Smooth muscle cell (in vitro differentiated cells): ENCODE measurements around the gene RNU2-63P. TPM values are rescaled to one million over a fixed set of nuclear protein-coding genes. Genes with fewer than 3 reads are reported as not detected.
"Not testable (repeated sequence)": the region's sequence is repeated elsewhere in the genome, so short reads cannot be mapped to it uniquely, and the experiment has no call there.

Source experiments
- DNase-seq: peaks from one replicate; lab custom pipeline; 2025; ENCODE audit not compliant: unreplicated experiment; lab: John Stamatoyannopoulos, UW
- H2AFZ ChIP-seq: fragments of 200-600 bp; sonication (generic); 2 replicates; pipeline ENCODE4 v1.6.0; 2016; ENCODE audit warnings: antibody characterized with exemption, low read depth, mild to moderate bottlenecking
- H3F3A ChIP-seq: fragments of 200-600 bp; sonication (generic); 2 replicates; pipeline ENCODE4 v1.6.0; 2017; ENCODE audit warnings: antibody characterized with exemption, low read depth
- H3K27ac ChIP-seq: fragments of 200-600 bp; sonication (generic); 2 replicates; pipeline ENCODE4 v1.5.1; 2016; ENCODE audit warnings: low read depth, mild to moderate bottlenecking
- H3K27me3 ChIP-seq: fragments of 200-600 bp; sonication (generic); 2 replicates; pipeline ENCODE4 v1.6.1; 2016; ENCODE audit warnings: low read depth, mild to moderate bottlenecking
- H3K36me3 ChIP-seq: fragments of 200-600 bp; sonication (generic); 2 replicates; pipeline ENCODE4 v1.5.1; 2016; ENCODE audit warnings: low read depth
- H3K4me1 ChIP-seq: fragments of 200-600 bp; sonication (generic); 2 replicates; pipeline ENCODE4 v1.5.1; 2016; ENCODE audit warnings: low read depth
- H3K4me2 ChIP-seq: fragments of 200-600 bp; sonication (generic); 2 replicates; pipeline ENCODE4 v1.6.0; 2016; ENCODE audit warnings: mild to moderate bottlenecking
- H3K4me3 ChIP-seq: fragments of 200-600 bp; sonication (generic); 2 replicates; pipeline ENCODE4 v1.5.1; 2016; ENCODE audit warnings: mild to moderate bottlenecking
- H3K79me2 ChIP-seq: fragments of 200-600 bp; sonication (generic); 2 replicates; pipeline ENCODE4 v1.6.0; 2016; ENCODE audit warnings: low read depth, mild to moderate bottlenecking
- H3K9ac ChIP-seq: fragments of 200-600 bp; sonication (generic); 2 replicates; pipeline ENCODE4 v1.6.0; 2016; ENCODE audit warnings: low read depth
- H3K9me3 ChIP-seq: fragments of 200-600 bp; sonication (generic); replicated peaks from 2 replicates; pipeline ENCODE4 v1.5.1; 2016; ENCODE audit warnings: low read depth
- H4K20me1 ChIP-seq: fragments of 200-600 bp; sonication (generic); 2 replicates; pipeline ENCODE4 v1.6.0; 2016; ENCODE audit warnings: low read depth
- CTCF ChIP-seq: fragments of 200-600 bp; sonication (generic); IDR thresholded peaks from 2 replicates; pipeline ENCODE4 v1.5.1; 2017; ENCODE audit warnings: borderline replicate concordance, mild to moderate bottlenecking, antibody characterized with exemption; ENCODE audit not compliant: insufficient read depth, poor library complexity, severe bottlenecking
- WGBS: methylation state at CpG from one replicate; pipeline ENCODE4 v1.1.7; 2016; ENCODE audit warnings: low lambda C conversion rate; 5-methylcytosine and 5-hydroxymethylcytosine counted together
- polyA plus RNA-seq: library from polyadenylated mRNA; unstranded; fragments of >200 nt; fragmentation: Nextera tagmentation; extraction: Ambion mirVana; gene quantifications from 2 replicates; pipeline ENCODE4 v1.2.1, GENCODE V29; 2016
- total RNA-seq: library from RNA; depleted of rRNA; stranded (reverse); fragments of >200 nt; gene quantifications from 2 replicates; pipeline ENCODE4 v1.2.3, GENCODE V29; 2014

The RNU2-63P gene
- total and polyA plus RNA-seq, 2 experiments from 2014 or later: 3.5 TPM; not detected in 1

- no peak for DNase-seq
- no peak overlapping the region for H3K4me2 ChIP-seq
- peaks cover 11% of the 10 kb centered on the region for H3K4me1 ChIP-seq
- H3K27me3 ChIP-seq: no peaks in the 10 kb centered on the region
- H3K9me3 ChIP-seq: no peaks in the 10 kb centered on the region
- H3F3A ChIP-seq: no peaks in the 10 kb centered on the region
- H3K27ac ChIP-seq: no peak overlapping the region
- H3K79me2 ChIP-seq: no peaks in the 10 kb centered on the region
- TF ChIP-seq CTCF: no peak
- H4K20me1 ChIP-seq: no peaks in the 10 kb centered on the region
- H2AFZ ChIP-seq: no peak overlapping the region
- no peak overlapping the region for H3K4me3 ChIP-seq
- no peaks in the 10 kb centered on the region for H3K36me3 ChIP-seq
- 95% methylated on average over 6 of the region's 6 CpGs for WGBS
- H3K9ac ChIP-seq: no peak overlapping the region
Measured at GRCh38 chr2:88002359-88002707, 14.0 kb downstream of the RNU2-63P start.

- H3K4me2 ChIP-seq: not testable (repeated sequence)
Measured at GRCh38 chr2:88000474-88000873, 15.9 kb downstream of the RNU2-63P start.

GRCh38 chr2:87996570-87996969 lies 19.8 kb downstream of the RNU2-63P start:
- H3K4me1 ChIP-seq: no peaks in the 10 kb centered on the region
- no peak for TF ChIP-seq CTCF
- no peaks in the 10 kb centered on the region for H3K9me3 ChIP-seq
- no peak for DNase-seq
- H3K9ac ChIP-seq: no peak overlapping the region
- no peak overlapping the region for H3K4me3 ChIP-seq
- no peaks in the 10 kb centered on the region for H3K27me3 ChIP-seq
- no peak overlapping the region for H3K4me2 ChIP-seq
- no peak overlapping the region for H2AFZ ChIP-seq
- no peaks in the 10 kb centered on the region for H4K20me1 ChIP-seq
- WGBS: 78% methylated on average over 6 of the region's 6 CpGs
- no peaks in the 10 kb centered on the region for H3K36me3 ChIP-seq
- no peak overlapping the region for H3K27ac ChIP-seq
- no peaks in the 10 kb centered on the region for H3F3A ChIP-seq
- no peaks in the 10 kb centered on the region for H3K79me2 ChIP-seq

More at GRCh38 chr2:88000474-88000873, 15.9 kb downstream of the RNU2-63P start:
- H3K27me3 ChIP-seq, H3K9me3 ChIP-seq, H3K36me3 ChIP-seq, H2AFZ ChIP-seq, H3K9ac ChIP-seq, H3K4me3 ChIP-seq, H3F3A ChIP-seq, H3K27ac ChIP-seq, H4K20me1 ChIP-seq, H3K79me2 ChIP-seq, DNase-seq: not testable (repeated sequence)
- H3K4me1 ChIP-seq: peaks cover 11% of the 10 kb centered on the region
- WGBS: 98% methylated on average over 2 of the region's 3 CpGs

- no peak for TF ChIP-seq CTCF
- Histone ChIP-seq H3K9me3 (no peaks in the 10 kb centered on the region), H3K79me2 (no peaks in the 10 kb centered on the region), H3F3A (no peaks in the 10 kb centered on the region), H4K20me1 (no peaks in the 10 kb centered on the region), H3K27ac (no peak overlapping the region), H3K36me3 (no peaks in the 10 kb centered on the region), H3K9ac (no peak overlapping the region), H3K27me3 (no peaks in the 10 kb centered on the region), H3K4me1 (no peaks in the 10 kb centered on the region), H3K4me2 (no peak overlapping the region), H2AFZ (no peak overlapping the region), H3K4me3 (no peak overlapping the region)
- no peak for DNase-seq
- 80% methylated on average over 1 of the region's 1 CpG for WGBS
Measured at GRCh38 chr2:87995756-87996155, 20.6 kb downstream of the RNU2-63P start.

GRCh38 chr2:87994304-87994850 lies 22.0 kb downstream of the RNU2-63P start:
- 64% methylated on average over 7 of the region's 7 CpGs for WGBS
- H3K9me3 ChIP-seq, H4K20me1 ChIP-seq, H3K27me3 ChIP-seq, DNase-seq, H3K4me3 ChIP-seq, H2AFZ ChIP-seq, H3F3A ChIP-seq, H3K27ac ChIP-seq, H3K4me1 ChIP-seq, H3K36me3 ChIP-seq, H3K4me2 ChIP-seq, H3K9ac ChIP-seq, H3K79me2 ChIP-seq: not testable (repeated sequence)

GRCh38 chr2:87992569-87992968 lies 23.8 kb downstream of the RNU2-63P start:
- H3K79me2 ChIP-seq, H2AFZ ChIP-seq, H4K20me1 ChIP-seq, H3K4me2 ChIP-seq, H3K36me3 ChIP-seq, H3K9ac ChIP-seq, DNase-seq, H3K9me3 ChIP-seq, H3K27me3 ChIP-seq, H3K4me1 ChIP-seq, H3K4me3 ChIP-seq, H3F3A ChIP-seq, H3K27ac ChIP-seq: not testable (repeated sequence)
- 17% methylated on average over 2 of the region's 3 CpGs for WGBS
